DMS53 (cell line): ENCODE measurements around the gene THADA.
"Not testable (repeated sequence)": the region's sequence is repeated elsewhere in the genome, so short reads cannot be mapped to it uniquely, and the experiment has no call there.

Source experiments
- DNase-seq: peaks from one replicate; lab custom pipeline; 2025; lab: John Stamatoyannopoulos, UW

The THADA gene

GRCh38 chr2:43302182-43302960, 293.5 kb downstream of the THADA start:
- DNase-seq = no peak

GRCh38 chr2:43300781-43301583, 294.9 kb downstream of the THADA start:
- DNase-seq = peak; percentile 22

- no peak for DNase-seq
Measured at GRCh38 chr2:43300222-43300621, 295.6 kb downstream of the THADA start.

- no peak for DNase-seq
Measured at GRCh38 chr2:43298500-43298899, 297.3 kb downstream of the THADA start.

- not testable (repeated sequence) for DNase-seq
Measured at GRCh38 chr2:43297740-43298139, 298.1 kb downstream of the THADA start.

- DNase-seq = no peak
Measured at GRCh38 chr2:43294973-43295603, 300.8 kb downstream of the THADA start.

GRCh38 chr2:43293744-43294695, 301.8 kb downstream of the THADA start:
- DNase-seq = peak; percentile 85

- DNase-seq = no peak
Measured at GRCh38 chr2:43292851-43293743, 302.7 kb downstream of the THADA start.

- DNase-seq = no peak
Measured at GRCh38 chr2:43292297-43292696, 303.5 kb downstream of the THADA start.

- DNase-seq = no peak
Measured at GRCh38 chr2:43289331-43289730, 306.5 kb downstream of the THADA start.

- DNase-seq = no peak
Measured at GRCh38 chr2:43288417-43289305, 307.2 kb downstream of the THADA start.

GRCh38 chr2:43285987-43286386, 309.9 kb downstream of the THADA start:
- DNase-seq = no peak

- no peak for DNase-seq
Measured at GRCh38 chr2:43284967-43285366, 310.9 kb downstream of the THADA start.

GRCh38 chr2:43284347-43284746, 311.5 kb downstream of the THADA start:
- DNase-seq = peak; percentile 11

GRCh38 chr2:43280994-43281393, 314.8 kb downstream of the THADA start:
- DNase-seq = no peak

- no peak for DNase-seq
Measured at GRCh38 chr2:43279317-43279840, 316.5 kb downstream of the THADA start.

- DNase-seq = no peak
Measured at GRCh38 chr2:43278564-43279220, 317.1 kb downstream of the THADA start.

GRCh38 chr2:43276962-43277391, 318.9 kb downstream of the THADA start:
- DNase-seq = peak; percentile 64
